OCI-LY7 (cell line): Measurements from ENCODE around the gene DNASE1.

Source experiments
- CTCF ChIP-seq: fragments of 200-600 bp; sonication (generic); conservative IDR thresholded peaks from 2 replicates; pipeline ENCODE4 v1.5.1; 2014; ENCODE audit warnings: mild to moderate bottlenecking, antibody characterized with exemption, low read length, moderate library complexity, mixed read lengths
- EZH2phosphoT487 ChIP-seq: fragments of 200-600 bp; sonication (generic); IDR thresholded peaks from 2 replicates; pipeline ENCODE4 v1.6.1; 2018; ENCODE audit warnings: low read depth, borderline replicate concordance, mild to moderate bottlenecking, mixed run types, antibody characterized with exemption, low read length, moderate library complexity, mixed read lengths

GRCh38 chr16:3702082-3702481 is 47.6 kb downstream of the DNASE1 start:
- TF ChIP-seq CTCF (no peak), EZH2phosphoT487 (no peak)
